ENCODE results near the gene TNFRSF4.
"Not testable (repeated sequence)": the region's sequence is repeated elsewhere in the genome, so short reads cannot be mapped to it uniquely, and the experiment has no call there.

TNFRSF4 gene

DNA sequence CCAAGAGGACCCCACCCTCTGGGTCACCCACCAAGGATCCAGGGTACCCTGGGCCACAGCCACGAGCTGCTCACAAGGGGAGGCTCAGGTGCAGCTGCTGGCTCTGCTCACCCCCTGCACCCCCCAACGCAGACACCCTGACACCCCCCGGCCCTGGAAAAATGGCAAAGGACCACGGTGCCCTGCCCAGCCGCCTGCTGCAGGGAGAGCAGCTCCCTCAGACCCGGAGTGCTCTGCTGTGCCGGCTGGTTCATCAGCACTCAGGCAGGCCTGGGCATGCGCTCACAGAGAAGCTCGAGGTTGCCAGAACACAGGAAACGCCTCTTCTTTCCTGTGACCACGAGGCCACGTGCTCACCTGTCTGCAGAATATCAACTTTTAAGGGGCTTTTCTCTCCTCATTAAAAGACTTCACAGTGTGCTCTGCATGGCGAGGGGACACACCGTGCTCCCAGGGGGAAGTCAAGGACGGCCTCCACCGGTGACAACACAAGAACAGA lies 36.9 kb upstream of the TNFRSF4 start:
- TF ChIP-seq ZNF274 (IDR thresholded peaks at IDR 0.05; ENCODE audit: low read depth, low read length), result no peak
- TF ChIP-seq YY1 (IDR thresholded peaks at IDR 0.05; ENCODE audit: insufficient read depth, insufficient read length), result no peak
- TF ChIP-seq SUZ12 (IDR thresholded peaks at IDR 0.05; ENCODE audit: extremely low read depth, insufficient read depth, insufficient read length), result no peak

DNA sequence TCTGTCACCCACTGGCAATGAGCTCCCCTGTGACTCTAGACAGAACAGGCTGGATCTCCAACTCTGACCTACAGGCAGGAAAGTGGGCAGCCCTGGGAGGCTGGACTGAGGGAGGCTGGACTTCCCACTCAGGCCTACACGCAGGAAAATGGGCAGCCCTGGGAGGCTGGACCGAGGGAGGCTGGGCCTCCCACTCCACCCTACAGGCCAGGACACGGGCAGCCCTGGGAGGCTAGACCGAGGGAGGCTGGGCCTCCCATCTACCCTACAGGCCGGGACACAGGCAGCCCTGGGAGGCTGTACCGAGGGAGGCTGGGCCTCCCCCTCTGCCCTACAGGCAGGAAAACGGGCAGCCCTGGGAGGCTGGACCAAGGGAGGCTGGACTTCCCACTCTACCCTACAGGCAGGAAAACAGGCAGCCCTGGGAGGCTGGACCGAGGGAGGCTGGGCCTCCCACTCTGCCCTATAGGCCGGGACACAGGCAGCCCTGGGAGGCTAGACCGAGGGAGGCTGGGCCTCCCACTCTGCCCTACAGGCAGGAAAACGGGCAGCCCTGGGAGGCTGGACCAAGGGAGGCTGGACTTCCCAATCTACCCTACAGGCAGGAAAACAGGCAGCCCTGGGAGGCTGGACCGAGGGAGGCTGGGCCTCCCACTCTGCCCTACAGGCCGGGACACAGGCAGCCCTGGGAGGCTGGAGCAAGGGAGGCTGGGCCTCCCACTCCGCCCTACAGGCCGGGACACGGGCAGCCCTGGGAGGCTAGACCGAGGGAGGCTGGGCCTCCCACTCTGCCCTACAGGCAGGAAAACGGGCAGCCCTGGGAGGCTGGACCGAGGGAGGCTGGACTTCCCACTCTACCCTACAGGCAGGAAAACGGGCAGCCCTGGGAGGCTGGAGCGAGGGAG lies 34.3 kb upstream of the TNFRSF4 start:
- not testable (repeated sequence) for DNase-seq (ENCODE audit: low read depth, low spot score); H3K9ac ChIP-seq (ENCODE audit: insufficient read length, low read depth); H3K27me3 ChIP-seq (ENCODE audit: insufficient read depth, insufficient read length); H3K4me3 ChIP-seq (ENCODE audit: insufficient read length, low read depth); H3K4me1 ChIP-seq (ENCODE audit: insufficient read depth, insufficient read length); H3K9me3 ChIP-seq (ENCODE audit: insufficient read depth, low read length)
- H3K36me3 ChIP-seq (ENCODE audit: insufficient read depth, insufficient read length, low read length), result peaks cover 20% of the 10 kb centered on the region

More for the DNA sequence above, 36.9 kb upstream of the TNFRSF4 start:
- Histone ChIP-seq H3K27me3 (ENCODE audit: insufficient read depth, insufficient read length) (peaks cover 6% of the 10 kb centered on the region), H3K9ac (ENCODE audit: insufficient read length, low read depth) (no peak overlapping the region), H3K4me1 (ENCODE audit: insufficient read depth, insufficient read length) (peaks cover 8% of the 10 kb centered on the region), H3K36me3 (ENCODE audit: insufficient read depth, insufficient read length, low read length) (peaks cover 45% of the 10 kb centered on the region), H3K9me3 (ENCODE audit: insufficient read depth, low read length) (no peaks in the 10 kb centered on the region), H3K4me3 (ENCODE audit: insufficient read length, low read depth) (no peak overlapping the region)
- DNase-seq (ENCODE audit: low read depth, low spot score), result no peak

DNA sequence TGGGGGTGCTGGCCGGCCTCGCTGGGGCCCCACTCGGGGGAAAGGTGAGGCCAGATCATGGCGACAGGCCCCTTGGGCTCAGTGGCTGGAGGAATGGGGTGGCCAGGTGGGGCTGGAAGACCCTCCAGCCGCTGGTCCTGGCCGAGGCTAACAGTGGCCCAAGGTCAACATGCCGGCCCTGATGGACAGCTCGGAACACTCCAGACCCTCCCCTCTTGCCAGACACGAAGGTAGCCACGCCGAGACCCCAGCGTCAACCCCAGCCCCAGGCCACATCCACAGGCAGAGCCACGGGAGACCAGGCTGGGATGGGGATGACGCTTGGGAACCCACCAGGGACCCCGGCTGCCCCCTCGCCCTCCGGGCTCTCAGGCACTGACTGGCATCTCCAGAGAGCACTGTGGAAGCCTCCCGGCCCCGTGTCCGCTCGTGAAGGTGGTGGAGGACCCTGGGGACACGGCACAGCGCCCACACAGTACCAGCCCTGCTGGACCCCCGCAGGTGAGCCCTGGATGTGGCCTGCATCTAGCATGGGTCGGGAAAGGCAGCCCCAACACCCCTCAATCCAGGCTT lies 33.5 kb upstream of the TNFRSF4 start:
- no peaks in the 10 kb centered on the region for H3K9me3 ChIP-seq (ENCODE audit: insufficient read depth, low read length)
- peaks cover 14% of the 10 kb centered on the region for H3K36me3 ChIP-seq (ENCODE audit: insufficient read depth, insufficient read length, low read length)
- H3K4me3 ChIP-seq (ENCODE audit: insufficient read length, low read depth), result no peak overlapping the region
- H3K9ac ChIP-seq (ENCODE audit: insufficient read length, low read depth), result no peak overlapping the region
- no peak for DNase-seq (ENCODE audit: low read depth, low spot score)
- H3K4me1 ChIP-seq (ENCODE audit: insufficient read depth, insufficient read length), result peaks cover 3% of the 10 kb centered on the region
- H3K27me3 ChIP-seq (ENCODE audit: insufficient read depth, insufficient read length), result peaks cover 6% of the 10 kb centered on the region
- TF ChIP-seq ZNF274 (IDR thresholded peaks at IDR 0.05; ENCODE audit: low read depth, low read length) (no peak), YY1 (IDR thresholded peaks at IDR 0.05; ENCODE audit: insufficient read depth, insufficient read length) (no peak), SUZ12 (IDR thresholded peaks at IDR 0.05; ENCODE audit: extremely low read depth, insufficient read depth, insufficient read length) (no peak)

DNA sequence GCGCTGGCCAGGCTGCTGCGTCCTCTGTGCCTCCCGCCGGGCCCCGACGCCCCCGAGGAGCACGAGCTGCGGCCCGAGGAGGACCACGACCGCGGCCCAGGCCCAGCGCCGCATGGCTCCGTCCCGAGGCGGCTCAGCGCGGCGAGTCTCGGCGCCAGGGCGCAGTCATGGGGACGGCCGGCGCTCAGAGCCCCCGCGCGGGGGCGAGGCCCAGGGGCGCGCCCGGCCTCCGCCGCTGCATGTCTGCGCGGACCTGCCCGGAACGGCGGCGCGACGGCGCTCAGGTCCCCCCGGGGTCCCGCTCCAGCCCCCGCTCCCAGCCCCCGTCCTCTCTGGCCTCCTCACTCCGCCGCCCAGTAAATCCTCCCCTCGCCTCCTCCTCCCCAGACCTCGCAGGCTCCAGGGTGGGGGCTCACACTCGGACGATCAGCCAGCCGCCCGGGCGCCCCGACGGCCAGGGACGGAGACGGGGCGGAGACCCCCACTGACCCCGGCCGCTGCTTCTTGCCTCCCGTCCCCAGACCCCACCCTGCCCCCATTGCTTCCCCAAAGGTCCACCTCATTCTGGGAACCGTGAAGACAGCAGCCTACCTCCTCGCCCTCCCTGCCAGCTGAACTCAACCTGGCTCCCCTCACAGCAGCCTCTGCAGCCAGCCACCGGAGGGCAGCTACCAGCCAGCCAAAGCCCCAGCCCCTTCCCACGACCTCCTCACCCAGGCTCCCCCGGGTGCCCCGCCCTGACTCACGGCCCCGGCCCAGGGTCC lies 32.8 kb upstream of the TNFRSF4 start, which contains the start of gene C1QTNF12:
Gene C1QTNF12 (minus strand): TSS at position 146 of the 764 bp plus-strand sequence. CDS start 32 bp downstream, at position 114.
- H3K9me3 ChIP-seq (ENCODE audit: insufficient read depth, low read length), result no peaks in the 10 kb centered on the region
- peaks cover 10% of the 10 kb centered on the region for H3K36me3 ChIP-seq (ENCODE audit: insufficient read depth, insufficient read length, low read length)
- peak within 1 kb of the TSS; percentile 21 for H3K9ac ChIP-seq (ENCODE audit: insufficient read length, low read depth)
- no peak for DNase-seq (ENCODE audit: low read depth, low spot score)
- peaks cover 6% of the 10 kb centered on the region for H3K27me3 ChIP-seq (ENCODE audit: insufficient read depth, insufficient read length)
- no peak within 1 kb of the TSS for H3K4me3 ChIP-seq (ENCODE audit: insufficient read length, low read depth)
- no peak for TF ChIP-seq YY1 (IDR thresholded peaks at IDR 0.05; ENCODE audit: insufficient read depth, insufficient read length)
- no peak for TF ChIP-seq ZNF274 (IDR thresholded peaks at IDR 0.05; ENCODE audit: low read depth, low read length)
- TF ChIP-seq SUZ12 (IDR thresholded peaks at IDR 0.05; ENCODE audit: extremely low read depth, insufficient read depth, insufficient read length), result no peak
- H3K4me1 ChIP-seq (ENCODE audit: insufficient read depth, insufficient read length), result peaks cover 3% of the 10 kb centered on the region

DNA sequence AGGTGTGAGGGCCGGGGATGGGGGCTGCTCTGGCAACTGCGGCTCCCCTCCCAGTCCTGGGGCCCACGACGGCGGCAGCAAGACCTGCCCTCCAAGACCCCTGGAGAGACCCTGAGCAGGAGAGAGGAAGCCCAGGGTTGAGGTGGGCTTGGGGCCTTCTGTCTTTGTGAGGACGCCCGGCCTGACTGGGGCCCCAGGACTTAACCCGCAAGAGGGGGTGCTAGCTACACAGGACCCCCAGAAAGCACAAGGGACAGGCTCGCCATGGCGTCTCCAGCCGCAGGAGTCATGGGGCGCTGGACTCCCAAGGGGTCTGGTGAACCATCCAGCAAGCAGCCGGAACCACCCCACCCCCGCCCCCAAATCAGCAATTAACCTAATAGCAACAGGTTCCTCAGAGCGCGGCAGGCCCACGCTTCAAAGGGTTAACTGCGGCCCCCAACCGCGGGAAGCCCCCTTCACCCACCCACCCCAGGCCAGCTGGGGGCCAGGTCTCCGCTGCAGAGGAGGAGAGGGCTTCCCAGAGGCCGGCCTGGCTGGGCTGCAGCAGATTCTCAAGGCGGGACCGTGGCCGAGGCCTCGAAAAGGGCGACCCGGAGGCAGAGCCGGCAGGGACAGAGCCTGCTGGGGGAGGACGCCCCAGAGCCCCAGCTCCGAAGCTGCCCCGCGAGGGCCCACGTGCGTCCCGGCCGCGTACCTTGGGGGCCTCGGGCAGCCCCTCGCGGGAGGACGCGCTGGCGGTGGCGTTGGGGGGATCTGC lies 32.0 kb upstream of the TNFRSF4 start:
- Histone ChIP-seq H3K4me1 (ENCODE audit: insufficient read depth, insufficient read length) (peaks cover 3% of the 10 kb centered on the region), H3K4me3 (ENCODE audit: insufficient read length, low read depth) (no peak overlapping the region), H3K27me3 (ENCODE audit: insufficient read depth, insufficient read length) (peaks cover 6% of the 10 kb centered on the region), H3K36me3 (ENCODE audit: insufficient read depth, insufficient read length, low read length) (peaks cover 8% of the 10 kb centered on the region), H3K9ac (ENCODE audit: insufficient read length, low read depth) (peak overlapping the region; percentile 21), H3K9me3 (ENCODE audit: insufficient read depth, low read length) (no peaks in the 10 kb centered on the region)
- DNase-seq (ENCODE audit: low read depth, low spot score), result no peak
- no peak for TF ChIP-seq YY1 (IDR thresholded peaks at IDR 0.05; ENCODE audit: insufficient read depth, insufficient read length)
- TF ChIP-seq SUZ12 (IDR thresholded peaks at IDR 0.05; ENCODE audit: extremely low read depth, insufficient read depth, insufficient read length), result no peak
- no peak for TF ChIP-seq ZNF274 (IDR thresholded peaks at IDR 0.05; ENCODE audit: low read depth, low read length)

DNA sequence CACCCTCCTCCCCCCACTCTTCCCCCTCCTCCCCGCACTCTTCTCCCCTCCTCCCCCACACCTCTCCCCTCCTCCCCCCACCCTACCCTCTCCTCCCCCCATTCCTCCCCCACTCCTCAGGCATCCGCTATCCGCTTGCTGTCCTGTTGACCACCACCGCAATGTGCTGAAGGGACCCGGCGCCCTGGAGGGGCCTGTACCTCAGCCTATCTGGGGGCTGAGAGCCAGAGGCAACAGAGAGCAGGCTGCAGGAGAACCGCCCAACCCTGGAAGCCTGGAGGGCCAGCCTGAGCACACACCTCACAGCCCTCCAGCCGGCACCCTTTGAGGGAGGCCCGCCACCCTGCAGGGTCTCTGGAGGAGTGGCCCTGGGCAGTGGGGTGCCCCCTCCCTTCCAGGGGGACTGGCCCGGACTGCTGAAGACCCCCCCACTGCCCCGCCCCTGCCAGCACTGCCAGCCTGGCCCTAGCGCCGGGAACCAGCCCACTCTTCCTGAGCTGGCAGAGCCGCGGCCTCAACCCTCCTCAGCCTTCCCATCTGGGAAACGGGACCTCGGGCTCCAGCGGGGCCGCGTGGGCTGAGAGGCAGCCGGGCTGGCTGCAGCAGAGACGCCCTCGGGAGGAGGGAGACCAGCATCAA lies 31.3 kb upstream of the TNFRSF4 start:
- Histone ChIP-seq H3K9ac (ENCODE audit: insufficient read length, low read depth) (no peak overlapping the region), H3K36me3 (ENCODE audit: insufficient read depth, insufficient read length, low read length) (peaks cover 2% of the 10 kb centered on the region), H3K27me3 (ENCODE audit: insufficient read depth, insufficient read length) (peaks cover 6% of the 10 kb centered on the region), H3K9me3 (ENCODE audit: insufficient read depth, low read length) (no peaks in the 10 kb centered on the region), H3K4me3 (ENCODE audit: insufficient read length, low read depth) (no peak overlapping the region), H3K4me1 (ENCODE audit: insufficient read depth, insufficient read length) (peaks cover 3% of the 10 kb centered on the region)
- no peak for DNase-seq (ENCODE audit: low read depth, low spot score)
- TF ChIP-seq SUZ12 (IDR thresholded peaks at IDR 0.05; ENCODE audit: extremely low read depth, insufficient read depth, insufficient read length) (no peak), ZNF274 (IDR thresholded peaks at IDR 0.05; ENCODE audit: low read depth, low read length) (no peak), YY1 (IDR thresholded peaks at IDR 0.05; ENCODE audit: insufficient read depth, insufficient read length) (no peak)
